NT2/D1 (cell line): ENCODE data around the gene TSC2.

Experiments
- DNase-seq: peaks from one replicate; pipeline ENCODE4 v3.0.0-alpha.2; 2011; ENCODE audit warnings: low read depth, low spot score
- H3K27me3 ChIP-seq: 2 replicates; pipeline ENCODE4 v1.6.0; 2011; ENCODE audit warnings: mild to moderate bottlenecking; ENCODE audit not compliant: insufficient read length, insufficient read depth
- H3K36me3 ChIP-seq: 2 replicates; pipeline ENCODE4 v1.6.1; 2011; ENCODE audit warnings: mild to moderate bottlenecking, low read length, mixed read lengths; ENCODE audit not compliant: insufficient read depth, insufficient read length
- H3K4me1 ChIP-seq: 2 replicates; pipeline ENCODE4 v1.5.1; 2011; ENCODE audit not compliant: insufficient read depth, insufficient read length
- H3K4me3 ChIP-seq: 2 replicates; pipeline ENCODE4 v1.5.1; 2011; ENCODE audit warnings: low read depth; ENCODE audit not compliant: insufficient read length
- H3K9ac ChIP-seq: 2 replicates; pipeline ENCODE4 v1.6.0; 2011; ENCODE audit warnings: low read depth; ENCODE audit not compliant: insufficient read length
- H3K9me3 ChIP-seq: 2 replicates; pipeline ENCODE4 v1.5.1; 2011; ENCODE audit warnings: mild to moderate bottlenecking, low read length; ENCODE audit not compliant: insufficient read depth
- SUZ12 ChIP-seq: IDR thresholded peaks from 2 replicates; pipeline ENCODE4 v1.6.1; 2011; ENCODE audit not compliant: insufficient read length, insufficient read depth; ENCODE audit errors: extremely low read depth
- YY1 ChIP-seq: IDR thresholded peaks from 2 replicates; pipeline ENCODE4 v1.6.1; 2011; ENCODE audit not compliant: insufficient read length, insufficient read depth
- ZNF274 ChIP-seq: IDR thresholded peaks from 2 replicates; pipeline ENCODE4 v1.6.1; 2011; ENCODE audit warnings: mild to moderate bottlenecking, low read depth, low read length

The TSC2 gene

DNA sequence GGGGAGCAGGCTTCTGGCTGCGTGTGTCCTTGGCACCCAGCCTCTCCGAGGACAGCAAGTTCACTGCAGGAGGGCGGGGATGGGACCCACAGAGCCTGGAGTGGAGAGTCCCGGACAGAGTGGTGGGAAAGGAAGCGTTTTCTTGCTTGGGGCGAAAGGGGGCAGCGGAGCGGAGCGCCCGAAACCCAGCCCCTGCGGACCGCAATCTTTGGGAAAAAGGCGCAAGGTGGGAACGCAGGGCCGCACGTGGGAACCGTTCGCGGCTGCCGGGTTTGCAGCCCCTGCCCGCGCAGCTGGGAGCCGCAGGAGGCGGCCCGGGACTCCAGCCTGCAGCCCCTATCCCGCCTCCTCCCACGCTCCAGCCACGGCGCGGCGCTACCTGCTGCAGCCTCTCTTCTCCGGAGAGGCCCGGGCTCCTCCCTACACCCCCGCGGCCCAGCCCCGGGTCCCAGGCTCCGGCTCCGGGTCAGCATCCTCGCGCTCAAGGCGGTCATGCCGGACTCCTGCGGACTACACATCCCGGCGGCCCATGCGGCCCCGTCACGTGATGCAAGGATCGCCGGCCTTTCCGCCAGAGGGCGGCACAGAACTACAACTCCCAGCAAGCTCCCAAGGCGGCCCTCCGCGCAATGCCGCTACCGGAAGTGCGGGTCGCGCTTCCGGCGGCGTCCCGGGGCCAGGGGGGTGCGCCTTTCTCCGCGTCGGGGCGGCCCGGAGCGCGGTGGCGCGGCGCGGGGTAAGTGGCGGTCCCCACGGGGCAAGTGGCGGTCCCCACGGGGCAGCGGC lies at the start of gene TSC2, which contains the start of gene NTHL1:
TSS of gene TSC2 (plus strand) at position 656 of the 786 bp plus-strand sequence. CDS start 631 bp downstream, outside the sequence.
TSS of gene NTHL1 (minus strand) at position 505 of the 786 bp plus-strand sequence. CDS start at position 494, 11 bp downstream.
- H3K9me3 ChIP-seq = no peaks in the 10 kb centered on the region
- TF ChIP-seq SUZ12 (no peak), YY1 (peak; percentile 69)
- peaks cover 45% of the 10 kb centered on the region for H3K36me3 ChIP-seq
- peaks cover 20% of the 10 kb centered on the region for H3K4me1 ChIP-seq
- peak within 1 kb of the TSS; percentile 93 for H3K4me3 ChIP-seq
- peak within 1 kb of the TSS; percentile 93 for H3K9ac ChIP-seq
- peak; percentile 98 for DNase-seq
- no peaks in the 10 kb centered on the region for H3K27me3 ChIP-seq

DNA sequence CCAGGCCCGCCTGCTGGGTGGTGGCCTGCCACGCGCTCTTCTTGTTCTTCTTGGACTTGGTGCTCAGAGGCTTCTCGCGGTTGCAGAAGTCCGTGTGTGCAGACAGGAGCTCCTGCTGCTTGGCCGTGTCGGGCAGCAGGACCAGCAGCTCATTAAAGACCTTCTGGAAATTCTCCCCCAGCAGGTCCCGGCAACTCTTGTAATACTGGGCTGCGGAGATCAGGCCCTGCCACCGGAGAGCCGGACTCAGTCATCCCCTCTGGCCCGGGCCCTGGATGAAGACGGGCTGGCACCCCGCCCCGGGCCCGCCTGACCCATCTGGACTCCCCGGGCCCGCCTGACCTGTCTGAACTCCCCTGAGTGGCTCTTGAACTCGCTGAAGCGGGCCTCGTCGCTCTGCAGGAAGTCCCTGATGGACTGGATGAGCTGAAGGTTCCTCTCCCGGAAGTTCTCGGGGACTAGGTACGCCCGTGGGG lies 49.4 kb upstream of the TSC2 start:
- Histone ChIP-seq H3K27me3 (no peaks in the 10 kb centered on the region), H3K9ac (no peak overlapping the region), H3K9me3 (no peaks in the 10 kb centered on the region), H3K36me3 (peaks cover 79% of the 10 kb centered on the region), H3K4me3 (no peak overlapping the region), H3K4me1 (peaks cover 12% of the 10 kb centered on the region)
- TF ChIP-seq YY1 (no peak), SUZ12 (no peak), ZNF274 (no peak)
- no peak for DNase-seq

DNA sequence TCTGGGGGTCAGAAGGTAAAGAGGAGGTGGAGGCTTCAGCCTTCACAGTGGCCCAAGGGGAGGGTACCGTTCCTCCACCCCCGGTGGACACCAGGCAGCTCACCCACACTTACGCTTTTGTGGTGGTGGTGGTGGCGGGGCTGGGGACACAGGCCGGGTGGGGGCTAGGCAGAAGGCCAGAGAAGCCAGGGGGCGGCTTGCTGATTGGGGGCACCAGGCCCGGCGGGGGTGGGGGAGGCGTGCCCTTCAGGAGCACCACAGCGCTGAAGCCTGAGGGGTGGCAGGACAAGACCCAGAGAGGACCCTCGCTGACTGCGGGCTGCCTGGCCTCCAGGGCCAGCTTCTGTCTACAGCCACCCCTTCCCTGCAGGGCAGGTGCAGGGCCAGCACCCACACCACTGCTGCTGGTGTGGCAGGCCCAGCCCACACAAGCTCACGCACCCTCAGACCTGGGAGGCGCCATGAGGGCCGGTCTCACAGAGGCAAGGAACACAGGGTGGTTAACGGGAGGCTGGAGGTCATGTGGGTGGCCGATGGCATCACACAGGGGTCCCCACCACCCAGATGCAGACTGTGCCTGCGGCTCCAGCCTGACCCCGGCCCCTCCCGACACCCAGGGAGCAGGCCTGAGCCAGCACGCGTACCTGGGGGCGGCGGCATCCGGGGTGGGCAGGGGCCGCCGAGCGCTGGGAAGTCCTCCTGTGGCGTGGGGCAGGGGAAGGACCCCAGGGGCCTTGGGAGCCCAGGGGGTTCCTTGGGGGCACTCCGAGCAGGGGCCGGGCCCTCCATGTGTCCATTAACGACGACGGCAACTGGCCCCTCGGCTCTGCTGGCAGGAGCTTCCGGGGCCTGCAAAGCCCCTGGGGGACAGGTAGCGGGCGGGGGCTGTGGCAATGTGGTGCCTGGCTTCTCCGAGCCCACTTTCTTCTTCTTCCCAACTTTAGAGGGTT lies 48.7 kb upstream of the TSC2 start:
- Histone ChIP-seq H3K9me3 (no peaks in the 10 kb centered on the region), H3K27me3 (no peaks in the 10 kb centered on the region), H3K9ac (no peak overlapping the region), H3K4me1 (peaks cover 10% of the 10 kb centered on the region), H3K36me3 (peaks cover 81% of the 10 kb centered on the region), H3K4me3 (no peak overlapping the region)
- no peak for TF ChIP-seq SUZ12
- TF ChIP-seq ZNF274 = no peak
- no peak for TF ChIP-seq YY1
- DNase-seq = no peak

DNA sequence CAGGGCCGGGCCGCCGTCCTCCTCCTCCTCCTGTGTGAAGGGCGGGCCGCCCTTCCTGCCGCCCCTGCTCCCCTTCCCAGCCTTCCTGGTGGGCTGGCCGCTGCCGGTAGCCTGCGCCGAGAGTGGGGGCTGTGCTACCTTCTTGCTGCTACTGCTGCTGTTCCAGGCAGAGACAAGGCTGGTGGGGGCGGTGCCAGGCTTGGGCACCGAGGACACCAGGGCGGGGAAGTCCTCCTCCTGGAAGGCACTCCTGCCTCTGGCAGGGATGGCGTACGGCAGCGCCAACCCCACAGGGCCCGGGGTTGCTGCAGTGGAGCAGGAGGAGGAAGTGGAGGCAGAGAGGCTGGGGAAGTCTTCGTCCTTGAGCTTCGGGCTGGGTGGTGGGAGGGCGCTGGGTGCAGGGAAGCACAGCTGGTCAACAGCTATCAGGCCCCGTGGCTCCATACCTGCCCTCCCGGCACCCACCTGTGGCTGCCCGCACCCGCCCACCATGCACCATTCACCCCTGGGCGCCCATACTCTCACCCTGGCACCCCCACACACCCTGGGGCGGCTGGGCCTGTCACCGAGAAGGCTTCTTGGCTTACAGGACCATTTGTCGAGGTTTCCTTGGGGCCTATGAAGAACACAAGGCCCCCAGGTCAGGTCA lies 47.8 kb upstream of the TSC2 start:
- Histone ChIP-seq H3K9me3 (no peaks in the 10 kb centered on the region), H3K4me1 (peaks cover 19% of the 10 kb centered on the region), H3K36me3 (peaks cover 89% of the 10 kb centered on the region), H3K27me3 (no peaks in the 10 kb centered on the region), H3K4me3 (no peak overlapping the region), H3K9ac (no peak overlapping the region)
- DNase-seq = no peak
- no peak for TF ChIP-seq ZNF274
- no peak for TF ChIP-seq YY1
- TF ChIP-seq SUZ12 = no peak

DNA sequence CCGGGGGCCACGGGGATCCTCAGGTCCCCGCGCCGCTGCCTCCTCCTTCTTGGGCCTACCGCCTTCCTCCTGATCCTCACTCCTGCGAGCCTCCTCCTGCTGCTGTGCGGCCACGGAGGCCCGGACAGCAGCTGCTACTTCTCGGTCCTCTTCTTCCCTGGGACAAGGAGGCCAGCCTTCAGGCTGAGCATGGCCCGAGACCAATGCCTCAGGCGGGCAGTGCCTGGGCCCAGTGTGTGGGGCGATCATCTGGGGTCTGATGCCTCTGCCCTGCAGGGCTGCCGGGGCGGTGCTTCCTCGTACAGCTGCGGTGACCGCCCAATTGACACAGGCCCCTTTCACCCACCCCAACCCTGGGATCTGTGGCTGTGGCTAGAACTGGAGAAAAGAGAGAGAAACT lies 46.8 kb upstream of the TSC2 start:
- Histone ChIP-seq H3K36me3 (peaks cover 90% of the 10 kb centered on the region), H3K27me3 (no peaks in the 10 kb centered on the region), H3K4me1 (peaks cover 21% of the 10 kb centered on the region), H3K9me3 (no peaks in the 10 kb centered on the region), H3K9ac (no peak overlapping the region), H3K4me3 (no peak overlapping the region)
- TF ChIP-seq SUZ12 (no peak), ZNF274 (no peak), YY1 (no peak)
- no peak for DNase-seq

DNA sequence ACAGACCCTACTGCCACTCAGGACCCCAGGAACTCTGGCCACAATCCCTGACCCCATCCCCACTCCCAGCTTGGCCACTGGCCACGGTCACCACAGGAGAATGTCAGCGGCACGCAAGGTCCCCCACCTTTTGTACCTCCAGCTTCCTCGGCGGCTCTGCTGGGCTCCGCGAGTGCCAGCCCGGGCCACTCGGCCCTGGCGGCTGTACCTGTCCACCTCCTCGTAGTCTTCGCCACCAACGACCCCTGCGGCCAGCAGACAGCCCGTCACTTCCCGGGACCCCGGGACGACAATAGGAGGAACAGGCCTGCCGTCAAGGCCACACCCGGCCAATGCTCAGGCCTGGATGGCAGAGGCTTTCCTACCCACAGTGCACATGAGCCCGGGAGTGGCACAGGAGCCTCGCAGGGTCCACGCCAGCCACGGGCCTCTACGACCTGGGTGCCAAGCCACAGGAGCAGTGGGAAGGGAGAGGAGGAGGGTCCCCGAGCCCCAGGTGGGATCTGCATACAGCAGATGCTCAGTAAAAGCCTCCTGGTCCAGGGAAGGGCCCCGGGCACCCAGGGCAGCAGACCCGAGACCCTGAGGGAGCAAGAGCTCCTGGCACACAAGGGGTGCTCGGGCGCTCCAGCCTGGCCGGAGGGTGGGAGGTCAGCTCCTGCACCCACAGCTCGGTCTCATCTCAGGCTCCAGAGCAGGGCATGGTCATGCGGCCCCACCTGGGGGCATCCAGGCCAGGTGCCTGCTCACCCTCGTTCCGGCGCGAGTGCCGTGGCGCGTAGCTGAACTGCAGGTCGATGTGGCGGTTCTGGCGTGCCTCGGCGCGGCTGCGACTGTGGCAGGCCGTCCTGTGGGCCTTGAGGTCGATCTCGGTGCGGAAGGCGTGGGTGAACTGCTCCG lies 46.1 kb upstream of the TSC2 start:
- TF ChIP-seq SUZ12 = no peak
- no peak for TF ChIP-seq ZNF274
- no peak for TF ChIP-seq YY1
- peaks cover 27% of the 10 kb centered on the region for H3K4me1 ChIP-seq

More for the DNA sequence above, 46.1 kb upstream of the TSC2 start:
- Histone ChIP-seq H3K4me3 (no peak overlapping the region), H3K36me3 (peaks cover 90% of the 10 kb centered on the region), H3K9ac (no peak overlapping the region), H3K27me3 (no peaks in the 10 kb centered on the region), H3K9me3 (no peaks in the 10 kb centered on the region)
- no peak for DNase-seq
